GM12873 (cell line): ENCODE measurements around the gene SFMBT1.

Source experiments
- TF ChIP-seq, protein P1 (sequence below): IDR thresholded peaks from 2 replicates; pipeline ENCODE4 v1.5.1; 2012; ENCODE audit warnings: low read depth, mild to moderate bottlenecking, moderate library complexity, low read length, control low read depth; ENCODE audit not compliant: insufficient read depth; ENCODE audit errors: missing control alignments

Gene SFMBT1

DNA sequence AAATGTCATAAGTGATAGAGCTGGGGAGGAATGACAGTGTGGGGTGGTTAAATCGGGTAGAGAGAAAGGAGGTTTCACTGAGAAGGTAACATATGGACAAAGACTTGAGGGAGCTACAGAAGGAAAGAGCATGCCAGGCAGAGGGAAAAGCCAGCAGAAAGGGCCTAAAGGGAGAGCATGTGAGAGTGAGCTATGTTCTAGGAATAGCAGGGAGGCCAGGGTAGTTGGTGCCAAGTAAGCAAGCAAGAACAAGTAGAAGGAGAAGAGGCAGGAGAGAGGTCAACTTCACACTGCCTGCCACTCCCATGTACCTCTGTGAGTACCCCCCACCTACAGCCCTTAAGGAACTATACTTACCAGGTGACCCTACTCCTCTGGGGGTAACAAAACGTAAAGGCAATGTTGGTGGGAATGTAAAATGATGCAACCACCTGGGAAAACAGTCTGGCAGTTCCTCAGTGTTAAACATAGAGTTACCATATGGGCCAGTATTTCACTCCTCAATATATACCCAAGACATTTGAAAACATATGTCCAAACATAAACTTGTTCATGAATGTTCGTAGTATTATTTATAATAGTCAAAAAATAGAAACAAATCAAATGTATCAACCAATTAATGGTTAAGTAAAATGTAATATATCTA, 67.6 kb downstream of the SFMBT1 start:
- TF ChIP-seq, protein P1, sequence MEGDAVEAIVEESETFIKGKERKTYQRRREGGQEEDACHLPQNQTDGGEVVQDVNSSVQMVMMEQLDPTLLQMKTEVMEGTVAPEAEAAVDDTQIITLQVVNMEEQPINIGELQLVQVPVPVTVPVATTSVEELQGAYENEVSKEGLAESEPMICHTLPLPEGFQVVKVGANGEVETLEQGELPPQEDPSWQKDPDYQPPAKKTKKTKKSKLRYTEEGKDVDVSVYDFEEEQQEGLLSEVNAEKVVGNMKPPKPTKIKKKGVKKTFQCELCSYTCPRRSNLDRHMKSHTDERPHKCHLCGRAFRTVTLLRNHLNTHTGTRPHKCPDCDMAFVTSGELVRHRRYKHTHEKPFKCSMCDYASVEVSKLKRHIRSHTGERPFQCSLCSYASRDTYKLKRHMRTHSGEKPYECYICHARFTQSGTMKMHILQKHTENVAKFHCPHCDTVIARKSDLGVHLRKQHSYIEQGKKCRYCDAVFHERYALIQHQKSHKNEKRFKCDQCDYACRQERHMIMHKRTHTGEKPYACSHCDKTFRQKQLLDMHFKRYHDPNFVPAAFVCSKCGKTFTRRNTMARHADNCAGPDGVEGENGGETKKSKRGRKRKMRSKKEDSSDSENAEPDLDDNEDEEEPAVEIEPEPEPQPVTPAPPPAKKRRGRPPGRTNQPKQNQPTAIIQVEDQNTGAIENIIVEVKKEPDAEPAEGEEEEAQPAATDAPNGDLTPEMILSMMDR: no peak

DNA sequence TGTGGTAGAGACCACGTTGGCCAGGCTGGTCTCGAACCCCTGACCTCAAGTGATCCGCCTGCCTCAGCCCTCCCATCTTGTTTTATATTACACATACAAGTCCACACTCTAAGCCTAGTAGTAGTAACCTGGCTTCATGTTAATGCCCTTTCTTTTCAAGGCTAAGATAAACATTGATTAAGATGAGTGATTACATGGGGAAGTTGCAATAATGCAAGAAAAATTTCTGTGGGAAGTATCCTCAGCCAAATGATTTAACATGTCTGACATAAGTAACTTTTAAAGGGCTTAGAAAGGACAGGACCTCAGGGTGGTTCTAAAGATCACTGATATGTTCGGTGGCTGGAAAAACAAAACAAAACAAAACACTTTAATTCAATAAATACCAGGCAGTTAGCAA, 72.1 kb downstream of the SFMBT1 start:
- TF ChIP-seq, protein P1: no peak

DNA sequence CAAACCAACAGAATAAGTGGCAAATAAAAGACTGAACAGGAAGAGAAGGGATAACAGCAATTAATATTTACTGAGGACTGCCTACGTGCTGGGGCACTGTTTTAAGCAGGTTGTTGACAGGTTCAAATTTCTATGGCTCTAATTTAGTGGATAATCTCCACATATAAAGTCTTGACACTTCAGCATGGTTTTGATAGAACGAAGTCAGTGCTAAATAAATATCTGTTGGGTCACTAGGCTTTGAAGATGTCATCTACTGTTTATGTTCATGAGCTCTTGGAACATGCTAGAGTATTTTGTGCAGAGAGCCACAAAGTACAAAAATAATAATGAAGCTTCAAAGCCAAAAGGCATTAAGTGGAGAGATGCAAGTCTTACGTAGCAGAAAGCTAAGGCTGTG, 74.0 kb downstream of the SFMBT1 start:
- TF ChIP-seq, protein P1: no peak

GRCh38 chr3:52967398-52967797, 78.5 kb downstream of the SFMBT1 start:
- TF ChIP-seq, protein P1: no peak

DNA sequence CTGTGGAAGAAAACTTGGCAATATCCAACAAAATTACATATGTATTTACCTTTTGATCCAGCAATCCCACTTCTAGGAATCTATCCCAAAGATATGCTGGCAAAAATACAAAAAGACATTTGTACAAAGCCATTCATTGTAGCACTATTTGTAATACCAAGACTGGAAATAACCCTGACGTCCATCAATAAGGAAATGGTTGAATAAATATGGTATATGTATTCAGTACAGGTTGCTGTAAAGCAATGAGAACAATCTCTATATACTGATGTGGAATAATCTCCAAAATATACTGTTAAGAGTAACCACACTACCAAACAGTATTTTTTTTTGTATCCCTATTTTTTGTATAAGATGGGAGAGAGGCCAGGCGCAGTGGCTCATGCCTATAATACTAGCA, 83.7 kb downstream of the SFMBT1 start:
- TF ChIP-seq, protein P1: no peak

DNA sequence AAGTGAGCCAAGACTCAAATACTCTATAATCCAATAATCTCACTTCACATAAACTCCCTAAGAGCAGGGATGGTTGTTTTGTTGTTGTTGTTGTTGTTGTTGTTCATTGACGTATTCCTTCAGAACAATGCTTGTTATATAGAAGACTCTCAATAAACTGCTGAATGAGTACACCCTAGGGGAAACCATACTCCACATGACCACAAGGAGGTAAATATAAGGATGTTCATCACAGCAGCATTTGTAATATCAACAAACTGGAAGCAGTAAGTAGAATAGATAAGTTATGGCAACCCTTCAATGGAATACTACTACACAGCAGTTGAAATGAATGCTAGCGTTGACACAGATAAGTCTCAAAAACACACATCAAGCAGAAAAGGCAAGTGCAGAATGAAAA, 86.1 kb downstream of the SFMBT1 start:
- TF ChIP-seq, protein P1: no peak

DNA sequence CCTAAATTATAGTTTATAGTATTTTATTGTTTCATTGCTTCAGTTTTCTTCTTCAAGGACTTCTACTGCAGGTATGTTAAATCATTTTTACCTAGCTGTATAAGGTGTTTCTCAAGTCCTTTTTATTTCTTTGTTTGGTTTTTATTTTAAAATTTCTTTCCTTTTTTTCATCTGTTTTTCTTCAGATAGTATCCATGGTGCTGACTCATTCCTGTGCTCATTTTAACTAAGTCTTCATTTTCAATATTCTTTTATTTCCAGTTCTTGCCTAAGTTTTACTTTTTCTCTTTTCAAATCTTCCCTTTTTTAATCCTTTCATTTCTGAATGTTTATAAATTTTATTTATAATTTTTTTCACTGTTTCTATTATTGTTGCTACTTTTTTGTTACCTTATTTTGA, 106.3 kb downstream of the SFMBT1 start:
- TF ChIP-seq, protein P1: no peak
